IMR-90 (cell line): ENCODE measurements around the gene SPON1. TPM values are rescaled to one million over a fixed set of nuclear protein-coding genes. Genes with fewer than 3 reads are reported as not detected.

Source experiments
- ATAC-seq: fragments of 200-7000 bp; cut with Tn5 transposase; 2 replicates; pipeline ENCODE4 v1.9.1; 2020; ENCODE audit warnings: low read depth, mild to moderate bottlenecking, moderate library complexity
- BruUV-seq: library from RNA; stranded (reverse); fragments of 400-500 nt; replicated peaks from 2 replicates; lab custom pipeline; 2021; lab: Mats Ljungman, UMichigan
- CTCF ChIA-PET: fragments of 300-600 bp; formaldehyde crosslinking; extraction: SDS; loops from one replicate; lab custom pipeline; 2021; ENCODE audit warnings: antibody characterized with exemption; lab: Yijun Ruan, JAX
- POLR2A ChIA-PET: fragments of 300-600 bp; sonication (Branson Sonifier 250); formaldehyde crosslinking; loops from one replicate; lab custom pipeline; 2022; ENCODE audit warnings: antibody characterized with exemption; ENCODE audit not compliant: unreplicated experiment; lab: Charles Lee
- DNase-seq: peaks from one replicate; pipeline ENCODE4 v3.0.0; 2013
- H2AFZ ChIP-seq: replicated peaks from 2 replicates; pipeline ENCODE3; 2013; ENCODE audit warnings: low read length, mild to moderate bottlenecking; ENCODE audit not compliant: poor library complexity
- H2AK5ac ChIP-seq: 2 replicates; pipeline ENCODE4 v1.6.1; 2013; ENCODE audit warnings: low read depth, low read length, inconsistent platforms
- H2AK9ac ChIP-seq: replicated peaks from 2 replicates; pipeline ENCODE3; 2013; ENCODE audit warnings: mild to moderate bottlenecking, low read depth, low read length, moderate library complexity; ENCODE audit not compliant: poor library complexity
- H2BK120ac ChIP-seq: 2 replicates; pipeline ENCODE4 v1.6.1; 2013; ENCODE audit warnings: low read depth, low read length, inconsistent platforms
- H2BK15ac ChIP-seq: 3 replicates; pipeline ENCODE4 v1.6.1; 2013; ENCODE audit warnings: low read depth, low read length, inconsistent platforms
- H2BK20ac ChIP-seq: 2 replicates; pipeline ENCODE4 v1.6.1; 2013; ENCODE audit warnings: low read depth, mild to moderate bottlenecking, inconsistent platforms, low read length, moderate library complexity
- H2BK5ac ChIP-seq: 2 replicates; pipeline ENCODE4 v1.6.1; 2013; ENCODE audit warnings: mild to moderate bottlenecking, low read depth, low read length, inconsistent platforms; ENCODE audit not compliant: poor library complexity, severe bottlenecking
- H3K14ac ChIP-seq: replicated peaks from 2 replicates; pipeline ENCODE4 v1.6.1; 2013; ENCODE audit warnings: low read depth, low read length, inconsistent platforms
- H3K18ac ChIP-seq: 2 replicates; pipeline ENCODE4 v1.6.1; 2013; ENCODE audit warnings: low read depth, low read length, control low read depth
- H3K23ac ChIP-seq: 2 replicates; pipeline ENCODE4 v1.6.1; 2013; ENCODE audit warnings: low read depth, low read length, inconsistent platforms
- H3K27ac ChIP-seq: 2 replicates; pipeline ENCODE4 v1.5.1; 2013; ENCODE audit warnings: mild to moderate bottlenecking, control low read depth, low read length; ENCODE audit not compliant: insufficient read depth
- H3K27me3 ChIP-seq: 2 replicates; pipeline ENCODE4 v1.6.1; 2013; ENCODE audit warnings: low read length; ENCODE audit not compliant: control insufficient read depth, insufficient read depth
- H3K36me3 ChIP-seq: 2 replicates; pipeline ENCODE4 v1.6.1; 2013; ENCODE audit warnings: low read length, mixed read lengths; ENCODE audit not compliant: control insufficient read depth, insufficient read depth
- H3K4ac ChIP-seq: 2 replicates; pipeline ENCODE4 v1.6.1; 2013; ENCODE audit warnings: low read depth, low read length, inconsistent platforms
- H3K4me1 ChIP-seq: 2 replicates; pipeline ENCODE4 v1.6.1; 2013; ENCODE audit warnings: low read length, mixed read lengths; ENCODE audit not compliant: control insufficient read depth, insufficient read depth
- H3K4me2 ChIP-seq: 2 replicates; pipeline ENCODE4 v1.6.1; 2013; ENCODE audit warnings: low read depth, mild to moderate bottlenecking, control low read depth, low read length, moderate library complexity
- H3K4me3 ChIP-seq: 2 replicates; pipeline ENCODE4 v1.5.1; 2013; ENCODE audit warnings: low read depth, mild to moderate bottlenecking, control low read depth, low read length, moderate library complexity; ENCODE audit not compliant: insufficient read depth
- H3K56ac ChIP-seq: 2 replicates; pipeline ENCODE4 v1.6.1; 2013; ENCODE audit warnings: low read length, inconsistent platforms; ENCODE audit not compliant: insufficient read depth; ENCODE audit errors: extremely low read depth
- H3K79me1 ChIP-seq, 2 experiments: 2 replicates each; pipeline ENCODE4 v1.6.1; 2013; ENCODE audit warnings: low read length in 2 of 2, inconsistent platforms in 1 of 2, low read depth in 1 of 2
- H3K9ac ChIP-seq: 2 replicates; pipeline ENCODE4 v1.6.1; 2013; ENCODE audit warnings: low read depth, low read length, control low read depth
- H3K9me1 ChIP-seq: 2 replicates; pipeline ENCODE4 v1.6.1; 2013; ENCODE audit warnings: low read length, inconsistent platforms; ENCODE audit not compliant: insufficient read depth
- H3K9me3 ChIP-seq: 2 replicates; pipeline ENCODE4 v1.6.1; 2013; ENCODE audit warnings: low read length; ENCODE audit not compliant: control insufficient read depth, insufficient read depth
- H4K20me1 ChIP-seq: 2 replicates; pipeline ENCODE4 v1.6.1; 2013; ENCODE audit warnings: low read length, inconsistent platforms; ENCODE audit not compliant: insufficient read depth
- H4K5ac ChIP-seq: 2 replicates; pipeline ENCODE4 v1.6.1; 2013; ENCODE audit warnings: mild to moderate bottlenecking, low read depth, low read length, control low read depth
- H4K8ac ChIP-seq, 2 experiments: 2 replicates each; pipeline ENCODE4 v1.6.1; 2013; ENCODE audit warnings: low read depth in 2 of 2, low read length in 2 of 2, control low read depth in 1 of 2, inconsistent platforms in 1 of 2
- H4K91ac ChIP-seq: 2 replicates; pipeline ENCODE4 v1.6.1; 2013; ENCODE audit warnings: low read depth, low read length, inconsistent platforms; ENCODE audit not compliant: insufficient read depth
- BHLHE40 ChIP-seq: fragments of 150-350 bp; IDR thresholded peaks from 2 replicates; pipeline ENCODE4 v1.6.1; 2016; ENCODE audit warnings: mild to moderate bottlenecking, low read depth, low read length
- CEBPB ChIP-seq: IDR thresholded peaks from 2 replicates; pipeline ENCODE4 v1.6.1; 2012; ENCODE audit warnings: low read depth, low read length, improper control_type of control experiment
- CHD1 ChIP-seq: IDR thresholded peaks from 2 replicates; pipeline ENCODE4 v1.6.1; 2012; ENCODE audit warnings: low read depth, low read length, improper control_type of control experiment
- CTCF ChIP-seq: conservative IDR thresholded peaks from 2 replicates; pipeline ENCODE4 v1.5.1; 2012; ENCODE audit warnings: mild to moderate bottlenecking, low read depth, low read length, improper control_type of control experiment
- FOS ChIP-seq: fragments of 150-350 bp; IDR thresholded peaks from 2 replicates; pipeline ENCODE4 v1.6.1; 2016; ENCODE audit warnings: low read depth, low read length
- MAFK ChIP-seq: IDR thresholded peaks from 2 replicates; pipeline ENCODE4 v1.6.1; 2012; ENCODE audit warnings: low read depth, low read length, improper control_type of control experiment
- MAZ ChIP-seq: IDR thresholded peaks from 2 replicates; pipeline ENCODE4 v1.6.1; 2012; ENCODE audit warnings: low read depth, mild to moderate bottlenecking, low read length, improper control_type of control experiment, moderate library complexity, borderline replicate concordance
- MXI1 ChIP-seq: IDR thresholded peaks from 2 replicates; pipeline ENCODE4 v1.6.1; 2012; ENCODE audit warnings: low read depth, mild to moderate bottlenecking, low read length, moderate library complexity, borderline replicate concordance
- NFE2L2 ChIP-seq: fragments of 150-350 bp; IDR thresholded peaks from 2 replicates; pipeline ENCODE4 v1.6.1; 2016; ENCODE audit warnings: low read depth, mild to moderate bottlenecking, low read length
- POLR2A ChIP-seq: IDR thresholded peaks from 2 replicates; pipeline ENCODE4 v1.6.1; 2012; ENCODE audit warnings: mild to moderate bottlenecking, low read depth, low read length
- RAD21 ChIP-seq: IDR thresholded peaks from 2 replicates; pipeline ENCODE4 v1.6.1; 2012; ENCODE audit warnings: low read length, improper control_type of control experiment
- RCOR1 ChIP-seq: IDR thresholded peaks from 2 replicates; pipeline ENCODE4 v1.6.1; 2012; ENCODE audit warnings: mild to moderate bottlenecking, low read length, improper control_type of control experiment; ENCODE audit not compliant: insufficient replicate concordance
- RFX5 ChIP-seq: IDR thresholded peaks from 2 replicates; pipeline ENCODE4 v1.8.0; 2012; ENCODE audit warnings: low read depth, mild to moderate bottlenecking, low read length, moderate library complexity
- SMC3 ChIP-seq: fragments of 150-350 bp; IDR thresholded peaks from 2 replicates; pipeline ENCODE4 v1.6.1; 2016; ENCODE audit warnings: low read depth, mild to moderate bottlenecking, antibody characterized with exemption, low read length, moderate library complexity
- WGBS, 2 experiments: methylation state at CpG; one replicate each; pipeline versions ENCODE4 v1.1.5 to v1.1.7; 2013; ENCODE audit warnings: missing lambda C conversion rate in 2 of 2; ENCODE audit not compliant: insufficient read length in 1 of 2; ENCODE audit errors: extremely low coverage in 2 of 2; 5-methylcytosine and 5-hydroxymethylcytosine counted together
- dilution Hi-C: fragments of 300-500 bp; cut with HindIII; formaldehyde crosslinking; loops from one replicate; pipeline ENCODE4 v1.14.3; 2018; ENCODE audit warnings: low sequenced_read_pairs; ENCODE audit not compliant: unreplicated experiment
- in situ Hi-C: fragments of 300-500 bp; cut with MboI; formaldehyde crosslinking; loops from 3 replicates; pipeline ENCODE4 v1.14.3; 2019; ENCODE audit warnings: low sequenced_read_pairs, inconsistent platforms, mixed read lengths
- intact Hi-C: fragments of 100-400 bp; cut with micrococcal nuclease; formaldehyde crosslinking; loops from 2 replicates; pipeline ENCODE4 v1.10.0; 2022
- polyA plus RNA-seq, 3 experiments: library from polyadenylated mRNA; depleted of rRNA; stranded (reverse); fragments of >200 nt; gene quantifications; 2 replicates each; pipeline ENCODE4 v1.2.3, GENCODE V29; 2012; ENCODE audit warnings: low replicate concordance in 1 of 3
- total RNA-seq: library from RNA; depleted of rRNA; stranded (reverse); fragments of >200 nt; gene quantifications from 2 replicates; pipeline ENCODE4 v1.2.3, GENCODE V29; 2012
- TF ChIP-seq, protein P1 (sequence below): fragments of 150-350 bp; IDR thresholded peaks from 2 replicates; pipeline ENCODE4 v1.6.1; 2017; ENCODE audit warnings: mild to moderate bottlenecking, antibody characterized with exemption, low read length, low read depth
- TF ChIP-seq, protein P2 (sequence below): fragments of 150-350 bp; IDR thresholded peaks from 2 replicates; pipeline ENCODE4 v1.6.1; 2016; ENCODE audit warnings: low read depth, mild to moderate bottlenecking, low read length, moderate library complexity, borderline replicate concordance

Gene SPON1
- total and polyA plus RNA-seq, 2 of the 4 experiments (the other 2 are of a cell fraction): 0.62 to 0.72 TPM

- no peak overlapping the region for H2AFZ ChIP-seq
- H4K8ac ChIP-seq: no peak overlapping the region
- no peaks in the 10 kb centered on the region for H3K4me1 ChIP-seq
- no peak for DNase-seq
- H3K9me1 ChIP-seq: no peaks in the 10 kb centered on the region
- intact Hi-C loops (no loop called here), in situ Hi-C loops (no loop called here), dilution Hi-C loops (no loop called here)
- H3K23ac ChIP-seq: no peak overlapping the region
- H3K9me3 ChIP-seq: no peaks in the 10 kb centered on the region; the same call in 1 of the 2 replicates
- H3K4me3 ChIP-seq: no peak overlapping the region
- H2BK20ac ChIP-seq: no peak overlapping the region
- no peak overlapping the region for H3K27ac ChIP-seq
- no peaks in the 10 kb centered on the region for H3K79me1 ChIP-seq
- H3K9ac ChIP-seq: no peak overlapping the region
- H2AK5ac ChIP-seq: no peak overlapping the region
- H2BK120ac ChIP-seq: no peak overlapping the region
- no peak overlapping the region for H3K4me2 ChIP-seq
- no peak overlapping the region for H3K14ac ChIP-seq
- WGBS, 2 experiments: 55% methylated on average over 3 of the region's 6 CpGs; no CpG with 5 or more reads in 1 of the 2 experiments
- no peaks in the 10 kb centered on the region for H4K20me1 ChIP-seq
- no peak for ATAC-seq
- no peak for TF ChIP-seq MXI1
- TF ChIP-seq FOS: no peak
- TF ChIP-seq POLR2A: no peak
- TF ChIP-seq, protein P1, sequence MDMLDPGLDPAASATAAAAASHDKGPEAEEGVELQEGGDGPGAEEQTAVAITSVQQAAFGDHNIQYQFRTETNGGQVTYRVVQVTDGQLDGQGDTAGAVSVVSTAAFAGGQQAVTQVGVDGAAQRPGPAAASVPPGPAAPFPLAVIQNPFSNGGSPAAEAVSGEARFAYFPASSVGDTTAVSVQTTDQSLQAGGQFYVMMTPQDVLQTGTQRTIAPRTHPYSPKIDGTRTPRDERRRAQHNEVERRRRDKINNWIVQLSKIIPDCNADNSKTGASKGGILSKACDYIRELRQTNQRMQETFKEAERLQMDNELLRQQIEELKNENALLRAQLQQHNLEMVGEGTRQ: no peak
- no peak for TF ChIP-seq SMC3
- no peak for TF ChIP-seq RFX5
- TF ChIP-seq RAD21: no peak
- TF ChIP-seq CHD1: no peak
- TF ChIP-seq, protein P2, sequence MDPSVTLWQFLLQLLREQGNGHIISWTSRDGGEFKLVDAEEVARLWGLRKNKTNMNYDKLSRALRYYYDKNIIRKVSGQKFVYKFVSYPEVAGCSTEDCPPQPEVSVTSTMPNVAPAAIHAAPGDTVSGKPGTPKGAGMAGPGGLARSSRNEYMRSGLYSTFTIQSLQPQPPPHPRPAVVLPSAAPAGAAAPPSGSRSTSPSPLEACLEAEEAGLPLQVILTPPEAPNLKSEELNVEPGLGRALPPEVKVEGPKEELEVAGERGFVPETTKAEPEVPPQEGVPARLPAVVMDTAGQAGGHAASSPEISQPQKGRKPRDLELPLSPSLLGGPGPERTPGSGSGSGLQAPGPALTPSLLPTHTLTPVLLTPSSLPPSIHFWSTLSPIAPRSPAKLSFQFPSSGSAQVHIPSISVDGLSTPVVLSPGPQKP: no peak
- TF ChIP-seq NFE2L2: no peak
- no peak for TF ChIP-seq BHLHE40
- no peak for TF ChIP-seq RCOR1
- no peak for TF ChIP-seq MAZ
- TF ChIP-seq CEBPB: no peak
- no peak for TF ChIP-seq CTCF
- TF ChIP-seq MAFK: no peak
- H2BK15ac ChIP-seq: no peak overlapping the region
- H2BK5ac ChIP-seq: no peak overlapping the region
- H3K18ac ChIP-seq: no peak overlapping the region
- H4K91ac ChIP-seq: no peak overlapping the region
- BruUV-seq: no TSS peak
- peaks cover 24% of the 10 kb centered on the region for H3K27me3 ChIP-seq
- H2AK9ac ChIP-seq: no peak overlapping the region
- CTCF ChIA-PET: no interaction called here
- H4K5ac ChIP-seq: no peak overlapping the region
- H3K56ac ChIP-seq: no peak overlapping the region
- POLR2A ChIA-PET: no interaction called here
- no peak overlapping the region for H3K4ac ChIP-seq
- H3K36me3 ChIP-seq: no peaks in the 10 kb centered on the region
Observed at GRCh38 chr11:14230407-14230806, 267.9 kb downstream of the SPON1 start.
